ENCODE data around the gene DPH7. TPM values are rescaled to one million over a fixed set of nuclear protein-coding genes. Genes with fewer than 3 reads are reported as not detected.

DPH7 gene
- 13.5 and 17.0 TPM in 2 replicates for total RNA-seq

GRCh38 chr9:137578518-137579258 is at the start of gene DPH7:
DPH7 (minus strand) TSS chr9:137578925; CDS start chr9:137578777, 148 bp downstream.

GRCh38 chr9:137618105-137619067 is 39.7 kb upstream of the DPH7 start, which contains the start of gene EHMT1:
EHMT1 (plus strand) TSS chr9:137619005; CDS start chr9:137619029, 24 bp downstream.

DNA sequence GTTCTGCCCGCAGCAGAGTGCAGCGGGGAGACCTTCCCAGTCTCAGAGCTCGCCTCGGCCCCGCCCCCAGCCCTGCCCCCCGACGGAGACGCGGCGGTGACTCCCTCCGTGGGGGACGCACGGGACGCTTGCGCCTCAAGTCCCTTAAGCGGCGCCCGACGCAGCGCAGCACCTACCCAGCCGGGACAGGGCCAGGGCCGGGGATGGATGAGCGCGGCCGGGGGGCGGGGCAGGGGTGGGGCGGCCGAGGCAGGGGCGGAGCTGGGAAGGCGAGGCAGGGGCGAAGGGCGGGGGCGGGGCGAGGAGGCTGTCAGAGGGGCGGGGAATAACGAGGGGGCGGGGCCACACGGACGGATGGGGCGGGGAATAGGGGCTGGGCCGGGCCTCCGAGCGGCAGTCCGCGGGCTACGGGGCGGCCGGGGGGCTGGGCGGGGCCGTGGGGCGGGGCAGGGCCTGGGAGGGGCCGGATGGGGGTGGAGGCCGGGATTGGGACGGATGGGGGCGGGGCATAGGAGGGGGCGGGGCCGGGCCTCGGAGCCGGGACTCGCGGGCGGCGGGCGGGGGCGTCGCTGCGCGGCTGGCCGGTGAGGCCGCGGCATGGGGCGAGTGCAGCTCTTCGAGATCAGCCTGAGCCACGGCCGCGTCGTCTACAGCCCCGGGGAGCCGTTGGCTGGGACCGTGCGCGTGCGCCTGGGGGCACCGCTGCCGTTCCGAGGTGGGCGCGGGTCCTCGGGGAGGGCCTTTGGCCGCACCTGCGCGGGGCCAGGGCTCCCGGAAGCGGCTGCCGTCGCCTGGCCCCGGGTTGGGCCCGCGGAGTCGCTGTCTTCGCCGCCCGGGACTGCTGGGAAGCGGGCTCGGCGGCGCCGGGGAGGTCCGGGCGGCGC is 26.6 kb upstream of the DPH7 start, which contains the start of gene ARRDC1:
ARRDC1 (plus strand) TSS at position 566 of the 884 bp plus-strand sequence; CDS start at position 598, 32 bp downstream.

DNA sequence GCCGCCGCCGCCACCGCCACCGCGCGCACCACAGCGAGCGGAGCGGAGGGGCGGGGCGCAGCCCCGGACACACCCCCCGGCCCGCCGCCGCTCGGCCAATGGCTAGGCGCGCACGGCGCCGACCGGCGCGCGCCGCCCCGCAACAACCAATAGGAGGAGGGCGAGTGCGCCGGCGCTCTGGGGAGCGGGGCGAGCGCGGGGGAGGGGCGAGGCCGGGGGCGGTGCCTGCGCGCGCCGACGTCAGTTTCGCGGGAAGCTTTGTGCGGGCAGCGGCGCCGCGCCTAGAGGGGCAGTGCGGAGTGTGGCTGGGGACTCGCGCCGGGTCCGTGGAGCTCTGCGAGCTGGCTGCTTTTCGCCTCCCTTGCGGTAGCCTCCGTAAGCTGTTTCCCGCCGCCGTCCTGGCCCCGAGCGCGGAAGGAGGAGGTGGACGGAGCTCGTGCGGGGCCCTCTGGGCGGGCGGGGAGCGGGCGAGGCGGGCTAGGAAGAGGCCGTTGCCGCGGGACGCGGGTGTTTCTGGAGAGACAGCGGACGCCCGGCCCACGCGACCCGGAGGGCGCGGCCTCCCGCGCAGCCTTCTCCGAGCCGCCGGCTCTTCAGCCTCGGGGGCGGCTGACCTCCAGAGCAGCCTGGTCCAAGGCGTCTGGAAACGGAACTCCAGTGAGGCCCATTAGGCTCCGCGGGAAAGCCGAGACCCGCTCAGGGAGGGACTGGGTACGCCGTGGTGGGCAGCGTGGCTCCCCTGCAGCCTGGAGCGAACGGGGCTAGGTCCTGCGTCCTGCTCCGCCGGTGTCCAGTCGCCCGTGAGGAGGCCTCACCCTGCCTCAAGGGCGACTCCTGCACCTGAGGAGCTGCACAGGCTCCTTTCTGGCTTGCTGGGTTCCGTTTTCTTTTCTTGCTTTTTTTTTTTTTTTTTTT is 12.0 kb upstream of the DPH7 start, which contains the start of gene ZMYND19:
ZMYND19 (minus strand) TSS at position 44 of the 915 bp plus-strand sequence. CDS start 249 bp downstream, outside the sequence.

GRCh38 chr9:137551264-137552021 is 27.3 kb downstream of the DPH7 start, which contains the start of gene MRPL41:
MRPL41 (plus strand) TSS chr9:137551879; CDS start chr9:137552082, 203 bp downstream.

DNA sequence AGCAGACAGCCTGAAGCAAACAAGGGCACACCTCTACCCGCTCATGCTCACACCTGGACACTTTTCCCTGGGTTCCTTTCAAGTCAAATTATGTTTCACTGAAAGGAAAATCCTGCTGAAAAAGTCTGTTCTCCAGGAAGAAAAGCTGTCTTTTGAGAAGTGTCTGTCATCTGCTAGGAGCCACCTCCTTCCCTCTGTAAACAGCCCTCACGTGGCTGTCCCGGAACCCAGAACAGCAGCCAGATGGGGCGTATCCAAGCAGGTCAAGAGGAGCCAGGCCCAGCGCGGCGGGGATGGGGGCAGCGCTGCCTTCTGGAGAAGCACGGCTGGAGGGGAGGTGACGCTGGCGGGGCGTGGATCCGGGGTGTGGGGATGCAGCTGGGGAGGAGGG is 28.5 kb downstream of the DPH7 start, which contains the start of gene PNPLA7:
PNPLA7 (minus strand) TSS at position 172 of the 391 bp plus-strand sequence. CDS start 205 bp downstream, outside the sequence.

Other genes starting within 250 kb of the DPH7 start
- gene EXD3, start 155.8 kb downstream of the DPH7 start, total RNA-seq = 13.8 and 14.6 TPM in 2 replicates
- gene NOXA1, start 155.5 kb downstream of the DPH7 start, total RNA-seq = 0.95 and 2.3 TPM in 2 replicates
- 0.17 and 0.33 TPM in 2 replicates for gene ENTPD8, start 137.6 kb downstream of the DPH7 start, total RNA-seq
- 13.0 and 16.5 TPM in 2 replicates for gene NSMF, start 119.6 kb downstream of the DPH7 start, total RNA-seq
- 0.34 and 0.65 TPM in 2 replicates for gene PNPLA7, start 28.5 kb downstream of the DPH7 start, total RNA-seq
- 35.9 and 45.6 TPM in 2 replicates for gene MRPL41, start 27.0 kb downstream of the DPH7 start, total RNA-seq
- 10.0 and 11.8 TPM in 2 replicates for gene ZMYND19, start 11.6 kb upstream of the DPH7 start, total RNA-seq
- gene ARRDC1, start 26.8 kb upstream of the DPH7 start, total RNA-seq = 23.4 and 26.7 TPM in 2 replicates
- 38.0 and 43.2 TPM in 2 replicates for gene EHMT1, start 40.1 kb upstream of the DPH7 start, total RNA-seq